ENCODE data around the gene ABCC1. TPM values are rescaled to one million over a fixed set of nuclear protein-coding genes. Genes with fewer than 3 reads are reported as not detected.

Gene ABCC1
- polyA plus RNA-seq, 1 donor from 2014 or later = 3.0 TPM

GRCh38 chr16:16081141-16081540, 131.7 kb downstream of the ABCC1 start:
- Histone ChIP-seq H3F3A (ENCODE audit: insufficient read depth, low read length, poor library complexity, severe bottlenecking) (no peaks in the 10 kb centered on the region), H3K27ac (ENCODE audit: low read length) (no peak overlapping the region), H3K9me3 (ENCODE audit: low read length) (peaks cover 3% of the 10 kb centered on the region), H3K79me2 (replicated peaks; ENCODE audit: insufficient read depth, low read length) (no peaks in the 10 kb centered on the region), H3K9me2 (ENCODE audit: insufficient read depth, low read length) (no peaks in the 10 kb centered on the region), H3K9ac (ENCODE audit: low read length) (no peak overlapping the region), H3K4me3 (ENCODE audit: low read length) (no peak overlapping the region), H3K27me3 (ENCODE audit: insufficient read depth, low read depth, low read length) (no peaks in the 10 kb centered on the region), H3K4me2 (ENCODE audit: low read length) (no peak overlapping the region), H3K36me3 (ENCODE audit: insufficient read depth, low read length) (peaks cover 6% of the 10 kb centered on the region), H4K20me1 (ENCODE audit: insufficient read depth) (no peaks in the 10 kb centered on the region), H2AFZ (ENCODE audit: low read depth, low read length) (no peak overlapping the region)
- TF ChIP-seq SMC3 (conservative IDR thresholded peaks at IDR 0.05; ENCODE audit: poor library complexity) = no peak
- no peak for TF ChIP-seq EP300 (conservative IDR thresholded peaks at IDR 0.05; ENCODE audit: poor library complexity, severe bottlenecking)
- no peak for TF ChIP-seq POLR2AphosphoS5 (IDR thresholded peaks at IDR 0.05)
- TF ChIP-seq TAF1 (IDR thresholded peaks at IDR 0.05; ENCODE audit: low read depth) = no peak

GRCh38 chr16:16082255-16082654, 132.8 kb downstream of the ABCC1 start:
- no peak overlapping the region for H2AFZ ChIP-seq (ENCODE audit: low read depth, low read length)
- H3F3A ChIP-seq (ENCODE audit: insufficient read depth, low read length, poor library complexity, severe bottlenecking) = no peaks in the 10 kb centered on the region
- peaks cover 6% of the 10 kb centered on the region for H3K36me3 ChIP-seq (ENCODE audit: insufficient read depth, low read length)
- no peaks in the 10 kb centered on the region for H3K79me2 ChIP-seq (replicated peaks; ENCODE audit: insufficient read depth, low read length)
- H4K20me1 ChIP-seq (ENCODE audit: insufficient read depth) = no peaks in the 10 kb centered on the region
- H3K9ac ChIP-seq (ENCODE audit: low read length) = no peak overlapping the region
- H3K4me2 ChIP-seq (ENCODE audit: low read length) = no peak overlapping the region
- H3K9me3 ChIP-seq (ENCODE audit: low read length) = peaks cover 3% of the 10 kb centered on the region
- no peaks in the 10 kb centered on the region for H3K27me3 ChIP-seq (ENCODE audit: insufficient read depth, low read depth, low read length)
- no peak overlapping the region for H3K4me3 ChIP-seq (ENCODE audit: low read length)
- H3K27ac ChIP-seq (ENCODE audit: low read length) = no peak overlapping the region
- TF ChIP-seq MXI1 (conservative IDR thresholded peaks at IDR 0.05; ENCODE audit: poor library complexity, severe bottlenecking) = no peak
- TF ChIP-seq EP300 (conservative IDR thresholded peaks at IDR 0.05; ENCODE audit: poor library complexity, severe bottlenecking) = no peak
- no peak for TF ChIP-seq REST (IDR thresholded peaks at IDR 0.05; ENCODE audit: borderline replicate concordance)
- TF ChIP-seq RAD21 (conservative IDR thresholded peaks at IDR 0.05) = no peak
- TF ChIP-seq SMC3 (conservative IDR thresholded peaks at IDR 0.05; ENCODE audit: poor library complexity) = no peak
- no peak for TF ChIP-seq POLR2AphosphoS5 (IDR thresholded peaks at IDR 0.05)
- TF ChIP-seq EZH2 (IDR thresholded peaks at IDR 0.05; ENCODE audit: borderline replicate concordance, insufficient read depth, low read length, poor library complexity, severe bottlenecking) = no peak
- no peaks in the 10 kb centered on the region for H3K9me2 ChIP-seq (ENCODE audit: insufficient read depth, low read length)

GRCh38 chr16:16083421-16084156, 134.2 kb downstream of the ABCC1 start:
- Histone ChIP-seq H2AFZ (ENCODE audit: low read depth, low read length) (no peak overlapping the region), H3K9me3 (ENCODE audit: low read length) (peaks cover 3% of the 10 kb centered on the region), H3K9ac (ENCODE audit: low read length) (no peak overlapping the region), H3K9me2 (ENCODE audit: insufficient read depth, low read length) (no peaks in the 10 kb centered on the region), H3K4me2 (ENCODE audit: low read length) (no peak overlapping the region), H4K20me1 (ENCODE audit: insufficient read depth) (no peaks in the 10 kb centered on the region), H3K36me3 (ENCODE audit: insufficient read depth, low read length) (peaks cover 6% of the 10 kb centered on the region), H3F3A (ENCODE audit: insufficient read depth, low read length, poor library complexity, severe bottlenecking) (no peaks in the 10 kb centered on the region), H3K27ac (ENCODE audit: low read length) (no peak overlapping the region), H3K27me3 (ENCODE audit: insufficient read depth, low read depth, low read length) (no peaks in the 10 kb centered on the region), H3K79me2 (replicated peaks; ENCODE audit: insufficient read depth, low read length) (no peaks in the 10 kb centered on the region), H3K4me3 (ENCODE audit: low read length) (no peak overlapping the region)
- TF ChIP-seq MXI1 (conservative IDR thresholded peaks at IDR 0.05; ENCODE audit: poor library complexity, severe bottlenecking) (no peak), EZH2 (IDR thresholded peaks at IDR 0.05; ENCODE audit: borderline replicate concordance, insufficient read depth, low read length, poor library complexity, severe bottlenecking) (no peak), REST (IDR thresholded peaks at IDR 0.05; ENCODE audit: borderline replicate concordance) (no peak), CTCF (IDR thresholded peaks at IDR 0.05; ENCODE audit: poor library complexity, severe bottlenecking) (no peak), TAF1 (IDR thresholded peaks at IDR 0.05; ENCODE audit: low read depth) (no peak), RAD21 (conservative IDR thresholded peaks at IDR 0.05) (no peak), POLR2AphosphoS5 (IDR thresholded peaks at IDR 0.05) (no peak), SMC3 (conservative IDR thresholded peaks at IDR 0.05; ENCODE audit: poor library complexity) (no peak), EP300 (conservative IDR thresholded peaks at IDR 0.05; ENCODE audit: poor library complexity, severe bottlenecking) (no peak)
